BLaER1 treated with 17β-estradiol and CSF1 and Interleukin-3, amounts not matched to agents 10 nM and 100 nM (cell line): Measurements from ENCODE around the gene AKAP3.

Source experiments
- H3K27ac ChIP-seq, 11 experiments: shearing (Covaris generic); formaldehyde crosslinking; 2 replicates each; pipeline ENCODE4 v1.8.1; 2022
- H3K27me3 ChIP-seq, 11 experiments: shearing (Covaris generic); formaldehyde crosslinking; 2 replicates each; pipeline ENCODE4 v1.8.1; 2022
- H3K36me3 ChIP-seq, 11 experiments: shearing (Covaris generic); formaldehyde crosslinking; 2 replicates each; pipeline ENCODE4 v1.8.1; 2022
- H3K4me1 ChIP-seq, 10 experiments: shearing (Covaris generic); formaldehyde crosslinking; 2 replicates each; pipeline ENCODE4 v1.8.1; 2022
- H3K4me2 ChIP-seq, 11 experiments: shearing (Covaris generic); formaldehyde crosslinking; 2 replicates each; pipeline ENCODE4 v1.8.1; 2022
- H3K4me3 ChIP-seq, 10 experiments: shearing (Covaris generic); formaldehyde crosslinking; 2 replicates each; pipeline ENCODE4 v1.8.1; 2022
- H3K9ac ChIP-seq, 11 experiments: shearing (Covaris generic); formaldehyde crosslinking; 2 replicates each; pipeline ENCODE4 v1.8.1; 2022
- H3K9me3 ChIP-seq, 11 experiments: shearing (Covaris generic); formaldehyde crosslinking; replicated peaks in 1 of 11; 2 replicates each; pipeline ENCODE4 v1.8.1; 2022
- H4K20me1 ChIP-seq, 11 experiments: shearing (Covaris generic); formaldehyde crosslinking; 2 replicates each; pipeline ENCODE4 v1.8.1; 2022
- Cebpa-rat ChIP-seq, 11 experiments: shearing (Covaris generic); IDR thresholded peaks; 2 replicates each; pipeline ENCODE4 v1.8.1; 2022

The AKAP3 gene

DNA sequence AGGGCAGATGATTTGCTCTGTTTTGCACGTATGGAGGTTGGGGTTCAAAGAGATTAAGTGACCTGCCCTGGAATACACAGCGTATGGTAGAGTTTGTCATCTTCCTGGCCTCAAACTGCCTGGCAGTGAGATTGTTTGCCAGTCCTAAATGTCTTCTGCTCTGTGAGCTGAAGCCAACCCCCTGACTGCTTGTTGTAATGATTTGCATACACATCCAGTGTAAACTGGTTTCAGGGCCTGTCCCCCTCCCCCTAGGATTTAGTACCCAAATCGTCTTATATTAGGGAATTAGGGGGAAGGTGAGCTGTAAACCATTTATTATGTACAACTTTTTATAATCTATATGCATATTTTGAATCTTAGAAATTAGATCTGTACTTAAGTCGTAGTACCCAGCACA, 38.4 kb downstream of the AKAP3 start:
- Histone ChIP-seq H3K4me1 (no peaks in the 10 kb centered on the region), H3K4me2 (no peak overlapping the region), H3K36me3 (peaks cover 0 to 48% (median 0%) of the 10 kb centered on the region in 11 experiments; a peak in 8 of 22 replicates), H3K9me3 (no peaks in the 10 kb centered on the region), H3K27ac (no peak overlapping the region), H3K27me3 (no peaks in the 10 kb centered on the region), H3K4me3 (no peak overlapping the region), H3K9ac (no peak overlapping the region), H4K20me1 (no peaks in the 10 kb centered on the region)
- TF ChIP-seq Cebpa-rat (IDR thresholded peaks at IDR 0.05) = no peak

DNA sequence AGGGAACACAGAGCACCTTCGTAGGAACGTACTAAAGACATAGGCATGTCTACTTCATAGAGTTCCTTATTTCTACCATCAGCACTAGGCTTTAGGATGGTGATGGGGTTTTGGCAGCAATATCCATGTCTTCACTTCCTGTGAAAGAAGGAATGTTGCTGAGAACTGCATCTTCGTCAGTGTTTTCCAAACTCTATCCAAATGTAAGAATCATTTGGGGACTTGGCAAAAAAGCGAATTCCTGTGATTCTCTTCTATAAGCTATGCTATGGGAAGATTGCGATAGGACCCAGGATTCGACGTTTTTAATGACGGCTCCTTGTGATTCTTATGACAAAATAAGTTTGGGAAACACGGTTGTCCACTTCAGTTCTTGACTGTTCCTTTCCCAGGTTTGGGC, 39.8 kb downstream of the AKAP3 start:
- H3K36me3 ChIP-seq = peaks cover 0 to 36% (median 0%) of the 10 kb centered on the region in 11 experiments; a peak in 8 of 22 replicates
- H3K27me3 ChIP-seq = no peaks in the 10 kb centered on the region
- no peaks in the 10 kb centered on the region for H4K20me1 ChIP-seq
- H3K9ac ChIP-seq = no peak overlapping the region
- no peaks in the 10 kb centered on the region for H3K9me3 ChIP-seq
- no peak for TF ChIP-seq Cebpa-rat (IDR thresholded peaks at IDR 0.05)
- no peak overlapping the region for H3K4me2 ChIP-seq
- H3K4me1 ChIP-seq = 0 out of 20 replicates have a peak, but pooled peaks cover 0 to 3% (median 0%) of the 10 kb centered on the region in 10 experiments
- H3K4me3 ChIP-seq = no peak overlapping the region
- no peak overlapping the region for H3K27ac ChIP-seq

DNA sequence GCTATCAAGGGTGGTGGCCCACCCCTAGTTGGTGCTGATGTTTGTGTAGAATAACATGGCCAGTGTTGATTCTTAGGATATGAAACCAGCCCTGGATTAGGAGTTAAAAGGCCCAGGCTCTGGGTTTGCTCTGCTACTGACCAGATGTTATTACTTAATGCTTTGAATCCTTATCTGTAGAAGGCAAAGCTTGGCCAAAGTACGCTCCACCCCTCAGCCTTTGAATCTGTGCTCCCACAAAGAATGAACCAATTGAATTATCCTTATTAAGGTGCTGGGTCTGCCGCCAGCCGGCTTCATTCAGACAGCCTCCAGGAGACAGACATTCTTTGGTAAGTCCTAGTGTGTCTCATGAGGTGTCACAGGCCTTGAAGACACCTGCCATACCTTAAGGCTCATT, 41.8 kb downstream of the AKAP3 start:
- H3K27me3 ChIP-seq = no peaks in the 10 kb centered on the region

DNA sequence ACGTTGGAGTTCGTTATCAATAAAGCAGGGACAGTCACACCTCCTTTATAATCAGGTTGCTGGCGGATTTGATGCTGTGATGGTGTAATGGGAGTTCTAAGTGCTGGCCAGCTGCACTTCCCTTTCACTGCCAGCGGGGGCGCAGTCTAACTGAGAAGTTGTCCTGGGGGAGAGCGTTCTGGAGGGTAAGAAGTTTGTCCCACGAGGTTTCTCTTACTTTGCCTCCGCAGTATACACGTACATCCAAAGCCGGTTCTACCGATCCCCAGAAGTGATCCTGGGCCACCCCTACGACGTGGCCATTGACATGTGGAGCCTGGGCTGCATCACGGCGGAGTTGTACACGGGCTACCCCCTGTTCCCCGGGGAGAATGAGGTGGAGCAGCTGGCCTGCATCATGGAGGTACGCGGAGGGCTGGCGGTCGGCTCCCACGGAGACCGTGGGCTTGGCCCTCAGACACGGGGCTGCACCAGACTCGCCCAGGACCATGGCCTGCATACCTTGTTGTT, 44.1 kb downstream of the AKAP3 start:
- Histone ChIP-seq H4K20me1 (no peaks in the 10 kb centered on the region), H3K27me3 (no peaks in the 10 kb centered on the region), H3K4me1 (0 out of 20 replicates have a peak, but pooled peaks cover 0 to 3% (median 0%) of the 10 kb centered on the region in 10 experiments), H3K9ac (peak overlapping the region; percentile 53 to 76 (median 65); a peak in 20 of 22 replicates), H3K4me2 (peak overlapping the region; percentile 34 to 72 (median 48); a peak in 20 of 22 replicates), H3K9me3 (no peaks in the 10 kb centered on the region), H3K4me3 (peak overlapping the region; percentile 55 to 74 (median 64)), H3K27ac (peak overlapping the region in 6 of 11 experiments; percentile 3 to 57 (median 44); a peak in 8 of 22 replicates), H3K36me3 (no peaks in the 10 kb centered on the region)
- TF ChIP-seq Cebpa-rat (IDR thresholded peaks at IDR 0.05) = no peak

More for the DNA sequence above, 41.8 kb downstream of the AKAP3 start:
- Histone ChIP-seq H3K9me3 (no peaks in the 10 kb centered on the region), H3K4me1 (0 out of 20 replicates have a peak, but pooled peaks cover 0 to 3% (median 0%) of the 10 kb centered on the region in 10 experiments), H3K4me3 (no peak overlapping the region), H3K9ac (no peak overlapping the region), H4K20me1 (no peaks in the 10 kb centered on the region), H3K36me3 (peaks cover 0 to 19% (median 0%) of the 10 kb centered on the region in 11 experiments; a peak in 3 of 22 replicates), H3K4me2 (no peak overlapping the region), H3K27ac (no peak overlapping the region)
- TF ChIP-seq Cebpa-rat (IDR thresholded peaks at IDR 0.05) = no peak

DNA sequence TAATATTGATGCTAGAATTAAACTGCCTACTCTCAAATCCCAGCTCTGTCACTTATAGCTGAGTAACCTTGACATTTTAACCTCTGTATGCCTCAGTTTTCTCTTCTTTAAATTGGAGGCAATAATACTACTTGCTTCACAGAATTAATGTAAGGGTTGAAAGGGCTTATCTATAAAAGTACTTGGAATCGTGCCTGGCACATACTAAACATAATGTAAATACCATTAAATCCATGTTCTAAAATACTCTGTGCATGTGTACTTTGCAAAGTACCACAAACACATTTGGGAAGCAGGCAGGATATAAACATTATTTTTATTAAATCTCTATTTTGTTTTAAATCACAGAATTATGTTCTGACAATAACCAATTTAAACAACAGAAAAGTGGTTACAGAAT, 44.9 kb downstream of the AKAP3 start:
- Histone ChIP-seq H3K4me1 (0 out of 20 replicates have a peak, but pooled peaks cover 0 to 3% (median 0%) of the 10 kb centered on the region in 10 experiments), H3K36me3 (no peaks in the 10 kb centered on the region), H3K4me3 (no peak overlapping the region), H3K27me3 (no peaks in the 10 kb centered on the region), H4K20me1 (no peaks in the 10 kb centered on the region), H3K9me3 (no peaks in the 10 kb centered on the region), H3K27ac (no peak overlapping the region), H3K9ac (no peak overlapping the region), H3K4me2 (no peak overlapping the region)
- no peak for TF ChIP-seq Cebpa-rat (IDR thresholded peaks at IDR 0.05)

DNA sequence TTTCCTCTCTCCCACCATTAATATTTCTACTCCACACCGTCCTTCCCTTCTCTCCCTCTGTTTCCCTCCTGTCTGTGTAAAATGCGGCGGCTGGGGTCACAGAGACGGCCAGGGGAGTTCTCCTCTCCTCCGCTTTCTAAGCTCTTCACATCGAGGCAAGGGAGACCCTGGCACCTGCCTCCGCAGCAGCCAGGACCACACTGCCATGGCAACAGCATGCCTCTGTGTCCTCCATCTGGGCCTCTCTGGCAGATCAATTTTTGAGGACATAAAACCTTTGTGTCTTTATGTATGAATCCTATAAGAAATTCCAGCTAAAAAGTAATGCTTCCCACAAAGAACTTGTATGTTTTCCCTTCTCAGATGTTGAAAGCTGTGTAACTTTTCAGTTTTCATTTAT, 45.4 kb downstream of the AKAP3 start:
- no peak overlapping the region for H3K4me2 ChIP-seq
- H3K9me3 ChIP-seq = no peaks in the 10 kb centered on the region
- 0 out of 20 replicates have a peak, but pooled peaks cover 0 to 3% (median 0%) of the 10 kb centered on the region in 10 experiments for H3K4me1 ChIP-seq
- H3K27me3 ChIP-seq = no peaks in the 10 kb centered on the region
- no peaks in the 10 kb centered on the region for H4K20me1 ChIP-seq
- H3K4me3 ChIP-seq = no peak overlapping the region
- H3K36me3 ChIP-seq = no peaks in the 10 kb centered on the region
- no peak for TF ChIP-seq Cebpa-rat (IDR thresholded peaks at IDR 0.05)
- no peak overlapping the region for H3K27ac ChIP-seq
- no peak overlapping the region for H3K9ac ChIP-seq

DNA sequence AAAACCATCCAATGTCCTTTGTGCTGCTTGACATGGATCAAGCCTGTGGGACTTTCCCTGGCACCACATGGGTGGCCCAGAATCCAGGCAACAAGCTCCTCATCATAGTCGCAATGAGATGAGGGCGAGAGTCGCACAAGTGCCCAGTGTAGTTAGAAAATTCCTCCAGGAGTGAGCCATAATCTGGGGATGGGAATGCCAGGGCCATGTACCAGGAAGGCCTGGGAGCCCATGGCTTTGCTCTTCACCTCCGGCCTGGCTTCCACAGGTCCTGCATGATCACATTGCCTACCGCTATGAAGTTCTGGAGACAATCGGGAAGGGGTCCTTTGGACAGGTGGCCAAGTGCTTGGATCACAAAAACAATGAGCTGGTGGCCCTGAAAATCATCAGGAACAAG, 53.0 kb downstream of the AKAP3 start:
- Histone ChIP-seq H3K9ac (no peak overlapping the region), H3K4me3 (no peak overlapping the region), H3K27ac (no peak overlapping the region), H3K9me3 (no peaks in the 10 kb centered on the region), H3K4me1 (no peaks in the 10 kb centered on the region), H3K36me3 (no peaks in the 10 kb centered on the region), H3K27me3 (no peaks in the 10 kb centered on the region), H3K4me2 (no peak overlapping the region), H4K20me1 (no peaks in the 10 kb centered on the region)
- no peak for TF ChIP-seq Cebpa-rat (IDR thresholded peaks at IDR 0.05)

DNA sequence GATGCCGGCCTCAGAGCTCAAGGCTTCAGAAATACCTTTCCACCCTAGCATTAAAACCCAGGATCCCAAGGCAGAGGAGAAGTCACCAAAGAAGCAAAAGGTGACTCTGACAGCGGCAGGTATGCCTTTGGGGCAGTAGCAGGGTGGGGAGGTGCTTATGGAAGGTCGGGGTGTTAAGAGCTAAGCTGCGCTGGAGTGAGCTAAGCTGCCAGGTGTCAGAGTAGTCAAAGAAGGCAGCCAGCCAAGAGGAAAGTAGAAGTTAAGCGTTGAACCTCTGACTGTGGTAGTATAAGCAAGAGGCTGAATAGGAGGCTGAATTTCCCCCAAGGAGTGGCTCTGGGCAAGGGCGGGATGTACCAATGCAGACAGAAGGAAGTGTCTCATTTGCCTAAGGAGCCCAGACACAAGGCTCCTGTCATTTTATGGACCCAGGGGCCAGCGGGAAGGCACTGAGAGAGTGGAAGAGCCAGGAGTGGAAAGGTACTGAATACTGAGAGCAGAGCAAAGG, 57.6 kb downstream of the AKAP3 start:
- no peaks in the 10 kb centered on the region for H3K27me3 ChIP-seq
- H3K9ac ChIP-seq = no peak overlapping the region
- H3K36me3 ChIP-seq = no peaks in the 10 kb centered on the region
- no peak overlapping the region for H3K4me3 ChIP-seq
- H4K20me1 ChIP-seq = no peaks in the 10 kb centered on the region
- H3K4me2 ChIP-seq = no peak overlapping the region
- no peaks in the 10 kb centered on the region for H3K4me1 ChIP-seq
- H3K9me3 ChIP-seq = no peaks in the 10 kb centered on the region
- H3K27ac ChIP-seq = no peak overlapping the region
- no peak for TF ChIP-seq Cebpa-rat (IDR thresholded peaks at IDR 0.05)

DNA sequence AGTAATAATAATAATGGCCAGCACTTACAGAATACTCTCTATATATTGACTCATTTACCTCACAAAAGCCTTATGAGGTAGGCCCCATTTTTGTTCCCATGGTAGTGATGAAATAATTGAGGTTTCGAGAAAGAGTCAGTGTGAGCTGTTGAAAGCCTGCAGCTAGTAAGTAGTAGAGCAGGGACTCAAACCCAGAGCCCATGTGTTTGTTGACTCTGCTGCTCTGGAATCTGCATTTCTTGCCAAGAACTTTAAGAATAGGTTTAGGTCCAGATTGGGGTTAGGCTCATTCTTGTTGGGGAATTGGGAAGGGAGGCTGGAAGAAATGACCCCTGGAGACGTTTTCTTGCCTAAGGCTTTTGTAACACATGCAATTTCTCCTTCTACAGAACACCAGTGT, 58.9 kb downstream of the AKAP3 start:
- Histone ChIP-seq H4K20me1 (no peaks in the 10 kb centered on the region), H3K9ac (no peak overlapping the region), H3K4me2 (no peak overlapping the region), H3K9me3 (no peaks in the 10 kb centered on the region), H3K36me3 (no peaks in the 10 kb centered on the region), H3K4me3 (no peak overlapping the region), H3K27ac (no peak overlapping the region), H3K27me3 (no peaks in the 10 kb centered on the region), H3K4me1 (no peaks in the 10 kb centered on the region)
- no peak for TF ChIP-seq Cebpa-rat (IDR thresholded peaks at IDR 0.05)

DNA sequence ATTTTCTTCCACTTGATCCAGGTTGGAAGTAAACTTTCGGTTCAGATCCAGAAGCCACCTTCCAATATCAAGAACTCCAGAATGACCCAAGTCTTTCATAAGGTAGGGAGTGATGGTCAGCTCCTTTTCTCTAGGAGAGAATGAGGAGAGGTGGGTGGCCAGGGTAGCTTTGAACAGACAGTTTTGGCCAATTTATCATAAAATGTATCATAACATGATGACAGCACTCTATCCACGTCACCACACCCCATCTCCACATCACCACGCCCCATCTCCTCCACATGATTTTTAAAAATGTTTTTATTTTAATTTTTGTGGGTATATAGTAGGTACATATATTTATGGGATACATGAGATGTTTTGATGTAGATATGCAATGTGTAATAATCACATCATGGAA, 59.9 kb downstream of the AKAP3 start:
- no peaks in the 10 kb centered on the region for H3K27me3 ChIP-seq

More for the DNA sequence above, 59.9 kb downstream of the AKAP3 start:
- no peaks in the 10 kb centered on the region for H3K9me3 ChIP-seq
- no peak overlapping the region for H3K4me2 ChIP-seq
- no peaks in the 10 kb centered on the region for H3K36me3 ChIP-seq
- no peaks in the 10 kb centered on the region for H4K20me1 ChIP-seq
- H3K27ac ChIP-seq = no peak overlapping the region
- H3K9ac ChIP-seq = no peak overlapping the region
- H3K4me3 ChIP-seq = no peak overlapping the region
- H3K4me1 ChIP-seq = no peaks in the 10 kb centered on the region
- no peak for TF ChIP-seq Cebpa-rat (IDR thresholded peaks at IDR 0.05)
